GM12878 (cell line): ENCODE data around the gene GTSE1. TPM values are rescaled to one million over a fixed set of nuclear protein-coding genes. Genes with fewer than 3 reads are reported as not detected.

ENCODE experiments used
- BCLAF1 ChIP-seq: fragments of 450-650 bp; IDR thresholded peaks from 2 replicates; pipeline ENCODE4 v1.6.1; 2017; ENCODE audit warnings: antibody characterized with exemption, mild to moderate bottlenecking, moderate library complexity
- CBX3 ChIP-seq: fragments of 200-600 bp; sonication (generic); IDR thresholded peaks from 2 replicates; pipeline ENCODE4 v1.6.1; 2016; ENCODE audit warnings: low read depth, borderline replicate concordance
- ETV6 ChIP-seq, 2 experiments: fragments of 450-650 bp in 1 of 2; IDR thresholded peaks in 1 of 2; conservative IDR thresholded peaks in 1 of 2; 2 replicates each; pipeline ENCODE4 v1.6.1; 2014; ENCODE audit warnings: antibody characterized with exemption in 1 of 2, borderline replicate concordance in 1 of 2, low read depth in 1 of 2, mild to moderate bottlenecking in 1 of 2, moderate library complexity in 1 of 2
- IRF3 ChIP-seq: fragments of 450-650 bp; IDR thresholded peaks from 2 replicates; pipeline ENCODE4 v1.6.1; 2014; ENCODE audit warnings: mild to moderate bottlenecking
- MEF2A ChIP-seq: IDR thresholded peaks from 2 replicates; pipeline ENCODE4 v1.6.1; 2011; ENCODE audit warnings: low read depth, mild to moderate bottlenecking, low read length, moderate library complexity; ENCODE audit not compliant: insufficient read depth
- TARDBP ChIP-seq: IDR thresholded peaks from 2 replicates; pipeline ENCODE4 v1.6.1; 2016; ENCODE audit warnings: borderline replicate concordance
- TBL1XR1 ChIP-seq: IDR thresholded peaks from 2 replicates; pipeline ENCODE4 v1.6.1; 2012; ENCODE audit warnings: low read depth, low read length, improper control_type of control experiment
- ZNF217 ChIP-seq: fragments of 450-650 bp; IDR thresholded peaks from 2 replicates; pipeline ENCODE4 v1.6.1; 2017; ENCODE audit warnings: antibody characterized with exemption, mild to moderate bottlenecking
- ZNF592 ChIP-seq: fragments of 450-650 bp; IDR thresholded peaks from 2 replicates; pipeline ENCODE4 v1.6.1; 2017; ENCODE audit warnings: mild to moderate bottlenecking, moderate library complexity
- polyA plus RNA-seq, 11 experiments: library from polyadenylated mRNA; depleted of rRNA in 4 of 11; unstranded in 6 of 11; stranded (reverse) in 5 of 11; fragments of >200 nt; fragmentation: Nextera tagmentation in 4 of 11; fragmentation: Illumina TruSeq in 1 of 11; extraction: Ambion mirVana in 4 of 11; extraction: Trizol in 1 of 11; gene quantifications; 1 replicate in 1 of 11; 2 replicates in 10 of 11; pipeline versions ENCODE4 v1.2.1 to v1.2.3, GENCODE V29; 2011 to 2016; ENCODE audit warnings: inconsistent platforms in 2 of 11, missing spikeins in 2 of 11, low read depth in 1 of 11
- total RNA-seq, 4 experiments: library from RNA; depleted of rRNA in 3 of 4; stranded (reverse); fragments of >200 nt in 3 of 4; fragmentation: Illumina TruSeq in 1 of 4; extraction: Trizol in 1 of 4; gene quantifications; 2 replicates each; pipeline versions ENCODE4 v1.2.1 to v1.2.3, GENCODE V29; 2013 to 2021
- TF ChIP-seq, protein P1 (sequence below): IDR thresholded peaks from 2 replicates; pipeline ENCODE4 v1.6.1; 2012; ENCODE audit warnings: mild to moderate bottlenecking, low read depth, low read length
- TF ChIP-seq, protein P2 (sequence below): fragments of 450-650 bp; IDR thresholded peaks from 2 replicates; pipeline ENCODE4 v1.6.1; 2017; ENCODE audit warnings: low read depth, mild to moderate bottlenecking, moderate library complexity
- TF ChIP-seq, protein P3 (sequence below): fragments of 450-650 bp; IDR thresholded peaks from 2 replicates; pipeline ENCODE4 v1.6.1; 2016; ENCODE audit warnings: mild to moderate bottlenecking

The GTSE1 gene
- total and polyA plus RNA-seq, 10 of the 15 experiments (the other 5 are each of a cell fraction or from before 2014, with no cell fraction given): 6.6 to 46.2 (median 32.3) TPM

- TF ChIP-seq, protein P1, sequence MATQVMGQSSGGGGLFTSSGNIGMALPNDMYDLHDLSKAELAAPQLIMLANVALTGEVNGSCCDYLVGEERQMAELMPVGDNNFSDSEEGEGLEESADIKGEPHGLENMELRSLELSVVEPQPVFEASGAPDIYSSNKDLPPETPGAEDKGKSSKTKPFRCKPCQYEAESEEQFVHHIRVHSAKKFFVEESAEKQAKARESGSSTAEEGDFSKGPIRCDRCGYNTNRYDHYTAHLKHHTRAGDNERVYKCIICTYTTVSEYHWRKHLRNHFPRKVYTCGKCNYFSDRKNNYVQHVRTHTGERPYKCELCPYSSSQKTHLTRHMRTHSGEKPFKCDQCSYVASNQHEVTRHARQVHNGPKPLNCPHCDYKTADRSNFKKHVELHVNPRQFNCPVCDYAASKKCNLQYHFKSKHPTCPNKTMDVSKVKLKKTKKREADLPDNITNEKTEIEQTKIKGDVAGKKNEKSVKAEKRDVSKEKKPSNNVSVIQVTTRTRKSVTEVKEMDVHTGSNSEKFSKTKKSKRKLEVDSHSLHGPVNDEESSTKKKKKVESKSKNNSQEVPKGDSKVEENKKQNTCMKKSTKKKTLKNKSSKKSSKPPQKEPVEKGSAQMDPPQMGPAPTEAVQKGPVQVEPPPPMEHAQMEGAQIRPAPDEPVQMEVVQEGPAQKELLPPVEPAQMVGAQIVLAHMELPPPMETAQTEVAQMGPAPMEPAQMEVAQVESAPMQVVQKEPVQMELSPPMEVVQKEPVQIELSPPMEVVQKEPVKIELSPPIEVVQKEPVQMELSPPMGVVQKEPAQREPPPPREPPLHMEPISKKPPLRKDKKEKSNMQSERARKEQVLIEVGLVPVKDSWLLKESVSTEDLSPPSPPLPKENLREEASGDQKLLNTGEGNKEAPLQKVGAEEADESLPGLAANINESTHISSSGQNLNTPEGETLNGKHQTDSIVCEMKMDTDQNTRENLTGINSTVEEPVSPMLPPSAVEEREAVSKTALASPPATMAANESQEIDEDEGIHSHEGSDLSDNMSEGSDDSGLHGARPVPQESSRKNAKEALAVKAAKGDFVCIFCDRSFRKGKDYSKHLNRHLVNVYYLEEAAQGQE: no peak
- TF ChIP-seq TBL1XR1 (no peak), BCLAF1 (no peak), ZNF592 (no peak), IRF3 (no peak), ZNF217 (no peak), TARDBP (no peak), MEF2A (no peak), ETV6 (conservative IDR thresholded peaks at IDR 0.05 in 1 of 2, IDR thresholded peaks at IDR 0.05 in 1 of 2; ENCODE audit: borderline replicate concordance in 1 of 2, low read depth in 1 of 2) (no peak), CBX3 (no peak)
- TF ChIP-seq, protein P2, sequence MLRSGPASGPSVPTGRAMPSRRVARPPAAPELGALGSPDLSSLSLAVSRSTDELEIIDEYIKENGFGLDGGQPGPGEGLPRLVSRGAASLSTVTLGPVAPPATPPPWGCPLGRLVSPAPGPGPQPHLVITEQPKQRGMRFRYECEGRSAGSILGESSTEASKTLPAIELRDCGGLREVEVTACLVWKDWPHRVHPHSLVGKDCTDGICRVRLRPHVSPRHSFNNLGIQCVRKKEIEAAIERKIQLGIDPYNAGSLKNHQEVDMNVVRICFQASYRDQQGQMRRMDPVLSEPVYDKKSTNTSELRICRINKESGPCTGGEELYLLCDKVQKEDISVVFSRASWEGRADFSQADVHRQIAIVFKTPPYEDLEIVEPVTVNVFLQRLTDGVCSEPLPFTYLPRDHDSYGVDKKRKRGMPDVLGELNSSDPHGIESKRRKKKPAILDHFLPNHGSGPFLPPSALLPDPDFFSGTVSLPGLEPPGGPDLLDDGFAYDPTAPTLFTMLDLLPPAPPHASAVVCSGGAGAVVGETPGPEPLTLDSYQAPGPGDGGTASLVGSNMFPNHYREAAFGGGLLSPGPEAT: no peak
- TF ChIP-seq, protein P3, sequence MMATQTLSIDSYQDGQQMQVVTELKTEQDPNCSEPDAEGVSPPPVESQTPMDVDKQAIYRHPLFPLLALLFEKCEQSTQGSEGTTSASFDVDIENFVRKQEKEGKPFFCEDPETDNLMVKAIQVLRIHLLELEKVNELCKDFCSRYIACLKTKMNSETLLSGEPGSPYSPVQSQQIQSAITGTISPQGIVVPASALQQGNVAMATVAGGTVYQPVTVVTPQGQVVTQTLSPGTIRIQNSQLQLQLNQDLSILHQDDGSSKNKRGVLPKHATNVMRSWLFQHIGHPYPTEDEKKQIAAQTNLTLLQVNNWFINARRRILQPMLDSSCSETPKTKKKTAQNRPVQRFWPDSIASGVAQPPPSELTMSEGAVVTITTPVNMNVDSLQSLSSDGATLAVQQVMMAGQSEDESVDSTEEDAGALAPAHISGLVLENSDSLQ: no peak
Observed at GRCh38 chr22:46362203-46362933, 65.7 kb downstream of the GTSE1 start (continued).
